ENCODE results near the gene SRGAP2C.
"Not testable (repeated sequence)": the region's sequence is repeated elsewhere in the genome, so short reads cannot be mapped to it uniquely, and the experiment has no call there.

The SRGAP2C gene

DNA sequence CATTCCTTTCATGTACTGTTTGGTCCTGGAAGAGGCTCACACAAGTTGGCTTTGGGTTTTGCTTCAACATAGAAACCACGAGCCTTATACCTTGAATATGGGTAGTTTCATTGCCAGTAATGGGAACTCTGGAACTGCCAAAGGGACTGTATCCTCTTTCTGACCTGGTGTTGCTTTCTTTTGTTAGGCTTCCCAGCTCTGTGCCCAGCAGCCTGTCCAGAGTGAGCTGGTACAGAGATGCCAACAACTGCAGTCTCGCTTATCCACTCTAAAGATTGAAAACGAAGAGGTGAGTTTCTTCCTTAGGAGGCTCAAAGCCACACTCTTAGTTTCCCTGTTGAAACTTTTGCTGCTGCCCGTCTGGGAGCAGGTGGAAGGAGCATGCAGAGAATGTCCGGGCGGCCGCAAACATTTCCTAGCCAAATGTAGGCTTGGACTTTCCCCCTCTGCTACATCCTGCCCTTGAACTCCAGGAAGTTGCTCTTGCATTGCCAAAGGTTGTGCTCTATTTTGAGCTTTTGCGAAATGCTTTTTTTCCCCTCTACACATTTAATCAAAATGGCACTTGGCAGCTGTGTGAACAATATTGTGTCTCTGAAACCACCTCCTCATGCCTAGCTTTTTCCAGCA lies 201.7 kb downstream of the SRGAP2C start:
- not testable (repeated sequence) for DNase-seq

DNA sequence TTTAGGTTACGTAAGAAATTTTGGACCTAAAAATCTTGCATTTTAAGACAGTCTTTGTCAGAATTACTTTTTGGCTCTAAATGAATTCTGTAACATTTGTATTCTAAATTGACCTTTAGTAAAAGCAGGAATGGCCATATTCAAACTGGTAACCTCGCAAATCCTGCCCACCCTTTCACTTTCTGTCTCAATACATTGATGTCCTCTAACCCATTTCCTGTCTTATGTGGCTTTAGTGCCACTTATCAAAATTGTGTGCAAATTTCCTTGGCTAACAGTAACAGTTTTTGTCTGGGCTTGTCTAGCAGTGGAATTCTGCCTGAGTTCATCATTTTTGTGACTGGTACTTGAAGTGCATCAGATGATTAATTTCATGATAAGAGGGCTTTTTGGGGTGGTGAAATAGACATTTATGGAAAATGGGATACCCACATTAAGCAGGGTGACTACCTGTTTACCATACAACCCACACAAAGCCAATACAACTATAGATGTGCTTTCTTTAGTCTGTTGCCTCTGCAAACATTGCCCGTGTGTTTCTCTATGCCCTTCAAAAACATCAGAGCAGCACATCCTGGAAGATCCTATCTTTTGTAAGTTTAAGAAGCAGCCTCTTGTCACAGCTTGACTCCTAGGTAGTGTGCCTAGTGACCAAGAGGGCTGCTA lies 205.3 kb downstream of the SRGAP2C start:
- DNase-seq: not testable (repeated sequence)

DNA sequence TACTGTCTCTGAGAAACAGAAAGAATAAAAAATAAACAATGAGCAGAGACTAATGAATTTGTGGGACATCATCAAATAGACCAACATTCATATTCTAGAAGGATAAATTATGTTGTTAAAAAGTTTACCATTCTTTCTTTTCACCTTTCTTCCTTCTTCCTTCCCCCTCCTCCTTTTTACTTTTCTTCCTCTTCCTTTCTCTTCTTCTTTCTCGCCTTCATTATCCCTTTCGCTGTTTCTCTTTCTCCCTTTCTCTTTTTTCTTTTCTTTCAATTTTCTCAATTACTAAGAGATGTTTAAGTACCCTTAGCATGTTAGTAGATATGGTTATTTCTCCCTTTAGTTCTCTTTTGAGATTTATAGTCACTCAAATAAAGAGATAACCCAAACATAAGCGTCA lies 207.4 kb downstream of the SRGAP2C start:
- not testable (repeated sequence) for DNase-seq

DNA sequence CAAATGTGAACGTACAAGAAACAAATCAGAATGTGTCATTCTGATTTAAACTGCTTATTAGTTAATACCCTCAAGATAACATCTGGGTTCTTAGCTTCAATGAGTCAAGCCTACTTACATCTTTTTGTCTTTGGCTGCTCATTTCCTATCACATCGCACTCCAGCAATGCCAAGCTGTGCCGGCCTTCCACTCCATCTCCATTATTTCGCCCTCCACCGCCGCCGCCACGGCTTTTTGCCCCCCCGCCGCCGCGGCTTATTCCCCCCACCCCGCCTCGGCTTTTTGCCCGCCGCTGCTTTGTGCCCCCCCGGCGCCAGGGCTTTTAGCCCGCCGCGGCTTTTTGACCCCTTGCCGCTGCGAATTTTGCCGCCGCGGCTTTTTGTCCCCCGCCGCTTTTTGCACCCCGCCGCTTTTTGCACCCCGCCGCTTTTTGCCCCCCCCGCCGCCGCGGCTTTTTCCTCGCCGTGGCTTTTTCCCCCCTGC lies 211.0 kb downstream of the SRGAP2C start:
- peak; percentile 14 for DNase-seq

DNA sequence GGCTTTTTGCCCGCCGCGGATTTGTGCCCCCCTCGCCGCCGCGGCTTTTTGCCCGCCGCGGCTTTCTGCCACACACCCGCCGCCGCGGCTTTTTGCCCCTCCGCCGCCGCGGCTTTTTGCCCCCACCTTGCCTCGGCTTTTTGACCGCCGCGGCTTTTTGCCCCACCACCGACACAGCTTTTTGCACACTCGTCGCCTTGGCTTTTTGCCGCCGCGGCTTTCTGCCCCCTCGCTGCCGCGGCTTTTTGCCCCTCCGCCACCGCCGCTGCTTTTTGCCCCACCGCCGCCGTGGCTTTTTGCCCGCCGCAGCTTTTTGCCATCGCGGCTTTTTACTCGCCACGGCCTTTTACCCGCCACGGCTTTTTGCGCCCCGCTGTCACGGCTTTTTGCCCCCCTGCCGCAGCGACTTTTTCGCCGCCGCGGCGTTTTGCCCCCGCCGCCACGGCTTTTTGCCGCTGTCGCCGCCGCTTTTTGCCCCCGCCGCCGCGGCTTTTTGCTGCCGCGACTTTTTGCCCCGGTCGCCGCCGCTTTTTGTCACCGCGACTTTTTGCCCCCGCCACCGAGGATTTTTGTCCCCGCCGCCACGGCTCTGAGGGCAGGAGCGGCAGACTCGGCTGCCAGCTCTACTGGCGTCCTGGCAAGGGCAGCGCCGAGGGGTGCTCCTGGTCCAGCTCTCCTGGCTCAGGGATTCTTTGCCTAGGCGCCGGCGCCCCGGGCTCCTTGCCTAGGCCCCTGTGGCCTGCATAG lies 211.7 kb downstream of the SRGAP2C start:
- DNase-seq: peak; percentile 26

DNA sequence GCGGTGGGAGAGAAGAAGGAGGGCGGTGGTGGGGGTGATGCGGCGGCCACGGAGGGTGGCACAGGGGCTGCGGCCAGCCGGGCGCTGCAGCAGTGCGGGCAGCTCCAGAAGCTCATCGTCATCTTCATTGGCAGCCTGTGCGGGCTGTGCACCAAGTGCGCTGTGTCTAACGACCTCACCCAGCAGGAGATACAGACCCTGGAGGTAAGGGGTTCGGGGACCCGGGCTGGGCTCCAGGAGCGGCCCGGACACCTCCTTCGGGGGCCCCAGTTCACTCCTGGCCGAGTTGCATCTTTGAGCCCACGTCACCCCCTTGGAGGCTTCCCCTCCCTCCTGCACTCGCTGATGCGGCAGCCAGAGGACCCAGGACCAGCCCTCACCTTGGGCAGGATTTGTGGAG lies 212.3 kb downstream of the SRGAP2C start:
- DNase-seq: not testable (repeated sequence)

DNA sequence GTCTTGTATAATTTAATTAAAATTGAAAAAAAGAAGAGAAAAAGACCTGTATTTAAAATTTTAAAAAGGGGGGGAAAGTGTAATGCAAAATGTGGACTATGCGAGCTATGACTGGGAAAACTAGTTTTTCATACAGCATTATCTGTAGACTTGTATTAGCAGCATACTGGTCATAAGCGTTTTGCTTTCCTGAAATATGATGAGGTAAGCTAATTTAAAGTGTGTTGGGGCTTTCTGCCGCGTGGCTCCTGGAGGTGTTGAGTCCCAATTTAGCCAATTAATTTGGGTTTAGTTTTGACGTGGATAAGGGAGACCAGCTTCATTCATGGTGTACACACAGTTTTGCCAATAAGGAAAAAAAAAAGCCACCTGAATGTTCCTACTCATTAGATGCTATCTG lies 214.4 kb downstream of the SRGAP2C start:
- DNase-seq: not testable (repeated sequence)

DNA sequence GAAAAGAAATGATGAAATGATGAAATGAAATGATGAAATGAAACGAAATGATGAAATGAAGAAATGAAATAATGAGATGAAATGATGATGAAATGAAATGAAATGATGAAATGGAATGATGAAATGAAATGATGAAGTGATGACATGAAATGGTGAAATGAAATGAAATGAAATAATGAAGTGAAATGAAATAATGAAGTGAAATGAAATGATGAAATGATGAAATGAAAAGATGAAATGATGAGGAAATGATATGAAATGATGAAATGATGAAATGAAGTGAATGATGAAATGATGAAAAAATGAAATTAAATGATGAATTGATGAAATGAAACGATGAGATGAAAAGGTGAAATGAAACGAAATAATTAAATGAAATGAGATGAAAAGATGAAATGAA lies 215.3 kb downstream of the SRGAP2C start:
- not testable (repeated sequence) for DNase-seq

DNA sequence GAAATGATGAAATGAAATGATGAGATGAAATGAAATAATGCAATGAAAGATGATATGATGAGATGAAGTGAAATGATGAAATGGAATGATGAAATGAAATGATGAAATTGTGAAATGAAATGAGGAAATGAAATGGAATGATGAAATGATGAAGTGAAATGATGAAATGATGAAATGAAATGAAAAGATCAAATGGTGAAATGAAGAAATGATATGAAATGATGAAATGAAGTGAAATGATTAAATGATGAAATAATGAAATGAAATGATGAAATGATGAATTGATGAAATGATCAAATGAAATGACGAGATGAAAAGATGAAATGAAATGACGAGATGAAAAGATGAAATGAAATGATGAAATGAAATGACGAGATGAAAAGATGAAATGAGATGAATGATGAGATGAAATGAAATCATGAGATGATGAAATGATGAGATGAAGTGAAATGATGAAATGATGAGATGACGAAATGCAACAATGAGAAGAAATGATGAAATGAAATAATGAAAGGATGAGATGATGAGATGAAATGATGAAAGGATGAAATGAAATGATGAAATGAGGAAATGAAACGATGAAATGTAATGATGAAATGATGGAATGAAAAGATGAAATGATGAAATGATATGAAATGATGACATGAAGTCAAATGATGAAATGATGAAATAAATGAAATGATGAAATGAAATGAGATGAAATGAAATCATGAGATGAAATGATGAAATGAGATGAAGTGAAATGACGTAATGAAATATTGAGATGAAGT lies 216.0 kb downstream of the SRGAP2C start:
- not testable (repeated sequence) for DNase-seq

DNA sequence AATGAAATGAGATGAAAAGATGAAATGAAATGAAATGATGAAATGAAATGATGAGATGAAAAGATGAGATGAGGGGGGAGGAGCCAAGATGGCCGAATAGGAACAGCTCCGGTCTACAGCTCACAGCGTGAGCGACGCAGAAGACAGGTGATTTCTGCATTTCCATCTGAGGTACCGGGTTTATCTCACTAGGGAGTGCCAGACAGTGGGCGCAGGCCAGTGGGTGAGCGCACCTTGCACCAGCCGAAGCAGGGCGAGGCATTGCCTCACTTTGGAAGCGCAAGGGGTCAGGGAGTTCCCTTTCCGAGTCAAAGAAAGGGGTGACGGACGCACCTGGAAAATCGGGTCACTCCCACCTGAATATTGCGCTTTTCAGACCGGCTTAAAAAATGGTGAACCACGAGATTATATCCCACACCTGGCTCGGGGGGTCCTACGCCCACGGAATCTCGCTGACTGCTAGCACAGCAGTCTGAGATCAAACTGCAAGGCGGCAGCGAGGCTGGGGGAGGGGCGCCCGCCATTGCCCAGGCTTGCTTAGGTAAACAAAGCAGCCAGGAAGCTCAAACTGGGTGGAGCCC lies 216.7 kb downstream of the SRGAP2C start:
- DNase-seq: not testable (repeated sequence)

DNA sequence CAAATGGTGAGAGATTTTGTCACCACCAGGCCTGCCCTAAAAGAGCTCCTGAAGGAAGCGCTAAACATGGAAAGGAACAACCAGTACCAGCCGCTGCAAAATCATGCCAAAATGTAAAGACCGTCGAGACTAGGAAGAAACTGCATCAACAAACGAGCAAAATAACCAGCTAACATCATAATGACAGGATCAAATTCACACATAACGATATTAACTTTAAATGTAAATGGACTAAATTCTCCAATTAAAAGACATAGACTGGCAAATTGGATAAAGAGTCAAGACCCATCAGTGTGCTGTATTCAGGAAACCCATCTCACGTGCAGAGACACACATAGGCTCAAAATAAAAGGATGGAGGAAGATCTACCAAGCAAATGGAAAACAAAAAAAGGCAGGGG lies 218.5 kb downstream of the SRGAP2C start:
- not testable (repeated sequence) for DNase-seq

DNA sequence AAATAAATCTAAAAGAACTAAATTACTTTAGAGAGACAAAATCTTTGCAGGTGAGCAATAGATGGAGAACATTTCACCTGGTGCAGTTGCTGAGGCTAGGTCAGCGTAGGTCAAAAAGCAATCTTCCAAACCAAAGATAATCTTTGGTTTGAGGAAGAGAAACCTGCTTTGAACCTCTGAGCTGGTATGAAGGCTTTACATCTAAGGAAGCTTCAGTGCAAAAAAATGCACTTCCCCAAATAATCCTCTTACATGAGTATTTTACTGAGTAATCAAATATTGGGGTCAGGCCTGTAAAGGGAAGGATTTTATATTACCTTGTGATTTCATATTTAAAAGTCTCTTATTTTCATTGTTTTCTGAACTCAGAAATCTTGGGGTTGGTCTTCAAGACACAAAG lies 223.6 kb downstream of the SRGAP2C start:
- no peak for DNase-seq

DNA sequence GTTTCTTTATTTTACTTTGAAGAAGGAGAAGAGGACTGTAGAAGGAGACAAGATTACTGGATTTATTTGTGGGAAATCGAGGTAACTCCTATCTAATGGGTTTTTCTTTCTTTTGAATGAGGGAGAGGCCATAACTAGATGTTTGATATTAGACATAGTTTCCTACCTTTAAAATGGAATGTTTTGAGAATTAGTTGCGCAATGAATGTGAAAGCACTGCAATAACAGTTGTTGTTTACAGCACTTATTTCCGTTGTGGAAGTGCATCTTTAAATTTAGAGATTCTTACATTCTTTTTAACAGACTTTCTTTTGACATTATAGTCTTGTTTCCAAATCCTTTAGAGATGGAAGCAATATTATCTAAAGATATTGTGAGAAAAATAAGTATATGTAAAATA lies 229.0 kb downstream of the SRGAP2C start:
- no peak for DNase-seq

DNA sequence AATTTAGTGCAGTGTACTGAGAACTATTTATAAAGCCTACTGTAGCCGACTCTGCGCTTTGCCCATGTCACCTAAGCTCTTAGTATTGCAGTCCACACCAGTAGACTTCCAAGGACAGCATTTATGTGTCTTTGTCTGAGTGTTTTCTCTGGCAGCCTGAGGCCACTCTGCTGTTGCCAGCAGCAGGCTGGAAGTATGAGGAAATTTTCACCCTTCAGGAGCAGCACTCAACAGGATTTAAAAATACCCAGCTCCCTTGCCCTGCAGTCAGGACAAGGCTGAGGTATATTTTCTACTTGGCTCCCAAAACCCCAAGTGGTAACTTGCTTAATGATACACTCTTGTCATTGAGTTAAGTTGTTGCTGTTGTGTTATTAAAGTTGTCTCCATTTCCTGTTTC lies 230.1 kb downstream of the SRGAP2C start:
- peak; percentile 20 for DNase-seq

DNA sequence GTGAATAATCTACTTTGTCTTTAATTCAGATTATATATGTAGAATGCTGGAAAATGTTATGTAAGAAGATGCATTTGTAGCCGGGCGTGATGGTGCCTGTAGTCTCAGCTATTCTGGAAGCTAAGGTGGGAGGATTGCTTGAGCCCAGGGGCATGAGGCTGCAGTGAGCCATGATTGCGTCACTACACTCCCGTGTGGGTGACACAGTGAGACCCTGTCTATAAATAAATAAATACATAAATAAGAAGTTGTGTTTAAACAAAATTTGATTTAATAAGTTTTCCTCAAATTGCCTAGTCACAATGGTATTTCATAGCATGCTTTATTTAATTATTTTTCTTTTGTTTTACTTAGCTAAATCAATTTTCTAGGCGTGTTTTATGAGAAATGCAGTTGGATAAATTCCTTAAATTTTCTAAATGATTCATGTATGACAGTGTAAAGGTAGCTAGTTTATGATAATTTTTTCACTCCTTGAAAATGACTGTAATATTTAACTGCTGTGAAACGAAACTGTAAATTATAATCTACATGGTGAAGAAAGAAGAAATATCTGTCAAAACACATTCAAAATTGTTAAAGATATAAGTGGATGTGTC lies 232.6 kb downstream of the SRGAP2C start:
- no peak for DNase-seq

DNA sequence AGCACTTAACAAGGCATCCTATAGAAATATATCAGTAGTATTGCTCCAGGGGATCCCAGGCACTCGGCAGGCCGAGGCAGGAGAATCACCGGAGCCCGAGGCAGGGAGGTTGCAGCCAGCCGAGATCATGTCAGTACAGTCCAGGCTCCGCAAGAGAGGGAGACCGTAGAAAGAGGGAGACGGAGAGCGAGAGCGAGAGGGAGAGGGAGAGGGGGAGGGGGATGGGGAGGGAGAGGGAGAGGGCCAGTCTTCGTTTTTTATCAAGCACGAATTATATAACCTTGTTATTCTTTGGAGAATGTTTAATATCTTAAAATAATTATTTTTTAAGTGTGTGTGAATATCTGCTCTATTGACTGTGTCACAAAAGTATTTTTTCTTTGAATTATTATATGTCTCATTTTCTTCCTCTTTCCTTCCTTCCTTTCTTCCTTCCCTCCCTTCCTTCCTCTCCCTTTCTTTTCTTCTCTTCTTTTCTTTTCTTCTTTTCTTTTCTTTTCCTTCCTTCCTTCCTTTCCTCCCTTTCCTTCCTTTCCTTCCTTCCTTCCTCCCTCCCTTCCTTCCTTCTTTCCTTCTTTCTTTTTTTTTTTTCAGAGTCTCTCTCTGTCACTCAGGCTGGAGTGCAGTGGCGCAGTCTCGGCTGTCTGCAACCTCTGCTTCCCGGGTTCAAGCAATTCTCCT lies 233.7 kb downstream of the SRGAP2C start:
- no peak for DNase-seq

DNA sequence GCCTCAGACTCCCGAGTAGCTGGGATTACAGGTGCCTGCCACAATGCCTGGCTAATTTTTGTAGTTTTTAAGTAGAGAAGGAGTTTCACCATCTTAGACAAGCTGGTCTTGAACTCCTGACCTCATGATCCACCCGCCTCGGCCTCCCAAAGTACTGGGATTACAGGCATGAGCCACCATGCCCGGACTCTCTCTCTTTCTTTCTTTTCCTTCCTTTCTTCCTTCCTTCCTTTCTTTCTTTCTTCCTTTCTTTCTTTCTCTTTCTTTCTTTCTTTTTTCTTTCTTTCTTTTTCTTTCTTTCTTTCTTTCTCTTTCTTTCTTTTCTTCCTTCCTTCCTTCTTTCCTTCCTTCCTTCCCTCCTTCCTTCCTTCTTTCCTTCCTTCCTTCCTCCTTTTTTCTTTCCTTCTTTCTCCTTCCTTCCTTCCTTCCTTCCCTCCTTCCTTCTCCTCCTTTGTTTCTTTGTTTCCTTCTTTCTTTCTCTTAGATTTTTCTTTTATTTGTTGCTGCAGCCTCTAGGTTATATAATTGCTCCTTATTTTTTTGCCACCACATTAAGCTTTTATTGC lies 234.4 kb downstream of the SRGAP2C start:
- not testable (repeated sequence) for DNase-seq

DNA sequence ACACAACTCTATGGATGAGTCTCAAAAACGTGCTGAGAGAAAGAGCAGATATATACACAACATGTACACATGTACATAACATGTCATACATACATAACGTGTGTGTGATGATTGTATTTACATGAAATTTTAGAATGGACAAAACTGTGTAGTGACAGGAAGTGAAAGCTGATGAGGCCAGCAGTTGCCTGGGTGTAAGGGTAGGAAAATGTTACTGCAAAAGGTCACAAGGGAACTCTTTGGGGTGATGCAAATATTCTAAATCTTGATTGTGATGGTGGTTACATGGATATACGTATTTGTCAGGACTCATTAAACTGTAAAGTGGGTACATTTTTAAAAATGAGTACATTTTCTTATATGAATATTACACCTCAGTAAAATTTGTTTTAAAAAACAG lies 236.7 kb downstream of the SRGAP2C start:
- not testable (repeated sequence) for DNase-seq

DNA sequence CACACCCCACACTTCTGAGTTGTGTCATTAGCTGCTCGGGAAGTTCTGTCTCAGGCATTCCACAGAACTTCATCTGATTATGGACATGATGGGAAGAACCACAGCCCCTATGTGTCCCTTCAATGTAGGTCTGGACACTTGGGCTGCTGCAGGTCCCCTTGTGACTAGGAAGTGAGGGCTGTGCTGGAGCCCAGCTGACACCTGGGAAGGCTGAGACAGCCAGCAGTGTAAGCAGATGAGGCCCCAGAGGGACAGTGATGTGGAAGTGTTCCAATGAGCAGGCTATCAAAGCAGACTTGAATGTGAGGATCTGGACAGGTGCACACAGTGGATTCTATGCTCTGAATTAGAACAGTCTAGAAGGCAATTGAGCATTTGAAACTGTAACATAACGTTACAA lies 239.2 kb downstream of the SRGAP2C start:
- DNase-seq: not testable (repeated sequence)

DNA sequence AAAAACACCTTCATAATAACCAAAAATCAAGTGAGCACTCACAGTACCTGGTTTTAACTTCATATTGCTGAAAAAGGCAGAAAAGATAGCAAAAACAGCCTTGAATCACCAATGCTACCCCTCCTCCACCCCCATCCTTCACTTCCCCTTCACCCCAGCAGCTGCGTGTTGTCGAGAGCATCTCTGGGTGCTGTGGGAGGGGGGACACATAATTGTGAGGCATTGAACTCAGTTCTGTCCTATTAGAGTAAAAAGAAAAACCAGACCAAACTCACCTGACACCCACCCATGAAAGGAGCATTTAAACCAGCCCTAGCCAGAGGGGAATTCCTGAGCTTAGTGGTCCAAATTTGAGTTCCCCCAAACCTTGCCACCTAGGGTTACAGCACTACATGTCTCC lies 248.7 kb downstream of the SRGAP2C start:
- DNase-seq: not testable (repeated sequence)

DNA sequence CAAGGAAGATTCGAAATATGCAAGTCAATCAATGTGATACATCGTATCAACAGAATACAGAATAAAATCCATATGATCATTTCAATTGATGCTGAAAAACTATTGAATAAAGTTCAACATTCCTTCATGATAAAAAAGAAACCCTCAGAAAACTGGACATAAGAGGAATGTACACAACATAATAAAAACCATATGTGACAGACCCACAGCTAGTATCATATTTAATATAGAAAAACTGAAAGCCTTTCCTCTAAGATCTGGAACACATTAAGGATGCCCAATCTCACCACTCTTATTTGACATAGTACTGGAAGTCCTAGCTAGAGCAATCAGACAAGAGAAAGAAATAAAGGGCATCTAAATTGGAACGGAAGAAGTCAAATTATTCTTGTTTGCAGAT lies 254.1 kb downstream of the SRGAP2C start:
- DNase-seq: not testable (repeated sequence)
